Fibroblast of gingiva (primary cell): Measurements from ENCODE around the gene PPM1F.

ENCODE experiments used
- DNase-seq: peaks from one replicate; pipeline ENCODE4 v3.0.0-alpha.2; 2011; ENCODE audit warnings: low read depth

PPM1F gene

DNA sequence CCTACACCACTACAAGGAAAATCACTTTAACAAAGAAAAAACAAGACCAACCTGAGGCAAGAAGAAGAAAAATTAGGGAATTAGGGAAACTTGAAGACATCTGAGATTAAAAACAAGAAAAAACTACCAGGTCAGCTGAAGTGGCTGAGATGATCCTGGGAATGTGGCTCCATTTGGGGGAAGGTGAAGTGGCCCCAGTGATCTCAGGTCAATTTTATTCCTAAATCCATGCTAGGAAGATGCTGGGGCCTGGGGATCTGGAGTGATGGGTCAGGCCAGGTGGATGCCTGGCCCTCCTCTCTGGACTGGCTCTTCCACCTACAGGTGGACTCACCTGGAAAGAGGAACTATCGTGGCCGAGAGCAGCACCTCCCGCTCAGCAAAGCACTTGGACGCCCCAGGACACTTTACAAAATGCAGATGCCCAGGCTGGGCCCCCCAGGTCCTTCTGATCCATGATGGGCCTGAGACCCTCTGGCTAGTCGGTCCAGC is 23.3 kb upstream of the PPM1F start:
- DNase-seq: no peak

DNA sequence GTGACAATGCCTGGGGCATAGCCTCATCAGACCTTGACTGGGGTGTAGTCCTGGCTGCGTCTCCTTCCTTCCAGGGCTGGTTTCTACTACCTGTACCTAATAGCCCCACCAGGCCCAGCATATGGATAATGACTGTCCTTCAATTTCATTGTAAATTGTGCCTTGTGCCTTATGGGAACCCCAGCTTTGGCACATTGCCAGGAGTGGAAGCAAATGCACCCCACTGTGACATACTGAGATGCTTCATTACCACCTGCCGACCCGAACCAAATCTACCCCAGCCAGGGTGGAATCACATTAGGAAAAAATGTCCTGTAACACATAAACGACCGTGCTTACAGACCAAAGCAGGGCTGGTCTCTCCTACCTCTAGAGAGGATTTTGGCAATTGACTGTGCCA is 22.6 kb upstream of the PPM1F start:
- no peak for DNase-seq

- DNase-seq: no peak
These were observed 21.5 kb upstream of the PPM1F start for GRCh38 chr22:21974058-21974649.

DNA sequence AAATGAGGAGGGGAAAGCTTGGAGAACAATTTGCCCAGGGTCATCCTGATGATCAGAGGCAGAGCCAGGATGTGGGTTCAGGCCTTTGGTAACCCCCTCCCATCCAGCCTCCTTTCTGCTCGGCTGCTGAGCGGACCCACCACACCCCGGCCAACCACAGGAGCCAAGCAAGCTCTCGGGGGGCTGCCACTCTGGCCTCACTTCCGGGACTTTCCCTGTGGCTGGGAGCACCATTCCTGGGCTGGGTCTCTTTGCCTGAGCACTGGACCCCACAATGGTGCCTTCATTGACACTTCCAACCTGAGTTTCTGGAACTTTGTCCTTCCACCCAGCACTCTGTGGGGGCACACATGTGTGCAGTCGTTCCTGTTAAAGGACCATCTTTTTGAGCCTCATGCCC is 20.2 kb upstream of the PPM1F start:
- DNase-seq: no peak

DNA sequence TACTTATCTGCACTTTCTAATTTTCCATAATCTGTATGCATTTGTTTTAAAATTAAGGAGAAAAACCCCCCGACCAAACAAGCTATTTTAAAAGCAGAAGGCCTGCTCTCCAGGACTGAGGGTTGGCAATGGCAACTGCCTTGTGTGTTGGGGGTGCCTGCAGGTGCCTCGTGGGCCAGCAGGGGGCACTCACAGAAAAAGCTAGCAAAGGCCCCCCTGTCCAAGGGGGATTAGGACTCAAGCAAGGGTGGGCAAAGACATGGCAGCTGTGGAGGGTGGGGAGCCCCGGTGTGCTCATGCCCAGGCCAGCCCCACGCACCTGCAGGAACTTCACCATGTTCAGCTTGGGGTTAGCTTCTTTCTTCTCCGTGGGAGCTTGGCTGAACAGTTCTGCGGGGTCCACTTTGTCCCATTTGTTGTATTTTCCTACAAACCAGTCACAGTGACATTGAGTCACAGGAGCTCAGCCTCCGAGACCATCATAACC is 19.7 kb upstream of the PPM1F start:
- no peak for DNase-seq

DNA sequence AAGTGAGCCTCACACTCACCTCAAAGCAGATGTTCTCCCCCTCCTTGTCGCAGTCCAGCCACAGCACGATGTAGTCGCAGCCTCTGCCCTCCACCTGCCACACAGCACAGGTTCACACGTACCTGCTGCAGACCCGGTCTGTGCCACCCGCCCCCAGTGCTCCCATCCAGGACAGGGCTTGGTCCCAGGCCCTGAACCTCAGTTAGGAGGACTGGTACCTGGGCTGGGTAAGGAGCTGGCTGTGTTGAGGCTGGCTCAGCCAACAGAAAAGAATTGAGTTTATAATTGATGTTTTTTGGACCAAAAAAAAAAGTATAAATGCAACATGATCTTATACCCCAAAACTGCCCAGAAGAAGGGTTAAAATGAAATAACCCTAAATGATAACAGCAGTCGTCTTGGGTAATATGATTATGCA is 19.2 kb upstream of the PPM1F start:
- no peak for DNase-seq

- DNase-seq: no peak
These were observed 18.4 kb upstream of the PPM1F start for GRCh38 chr22:21970800-21971617.

- no peak for DNase-seq
These were observed 17.6 kb upstream of the PPM1F start for GRCh38 chr22:21970037-21970799.

DNA sequence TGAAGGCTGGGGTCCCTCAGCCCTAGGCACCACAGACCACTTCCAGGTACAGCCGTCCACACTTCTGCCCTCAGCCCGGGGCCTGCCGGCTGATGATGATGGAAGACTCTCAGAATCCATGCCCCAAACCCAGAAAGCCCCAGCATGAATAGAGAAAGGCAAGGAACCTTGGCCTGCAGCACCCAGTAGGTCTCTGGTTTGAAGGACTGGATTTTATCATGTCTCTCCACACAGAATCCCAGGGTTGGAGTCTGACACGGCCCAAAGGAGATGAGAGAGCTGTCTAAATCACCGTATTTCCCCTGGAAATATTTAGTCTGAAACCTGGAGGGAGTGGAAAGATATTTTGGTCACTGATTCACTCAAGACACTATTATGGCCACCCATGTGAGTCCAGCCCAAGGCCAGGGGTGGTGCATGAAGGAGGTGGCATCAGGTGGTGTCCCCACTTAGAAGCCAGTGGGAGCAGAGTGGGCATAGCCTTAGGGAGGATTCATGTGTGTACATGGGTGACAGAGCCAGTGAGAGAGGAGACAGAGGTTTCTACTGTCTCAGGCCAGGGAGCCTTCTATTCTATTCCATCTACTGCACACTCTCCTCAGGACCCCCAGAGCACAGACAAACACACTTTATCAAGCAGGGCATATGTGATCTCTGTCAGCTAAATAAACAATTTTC is 15.9 kb upstream of the PPM1F start:
- DNase-seq: no peak

DNA sequence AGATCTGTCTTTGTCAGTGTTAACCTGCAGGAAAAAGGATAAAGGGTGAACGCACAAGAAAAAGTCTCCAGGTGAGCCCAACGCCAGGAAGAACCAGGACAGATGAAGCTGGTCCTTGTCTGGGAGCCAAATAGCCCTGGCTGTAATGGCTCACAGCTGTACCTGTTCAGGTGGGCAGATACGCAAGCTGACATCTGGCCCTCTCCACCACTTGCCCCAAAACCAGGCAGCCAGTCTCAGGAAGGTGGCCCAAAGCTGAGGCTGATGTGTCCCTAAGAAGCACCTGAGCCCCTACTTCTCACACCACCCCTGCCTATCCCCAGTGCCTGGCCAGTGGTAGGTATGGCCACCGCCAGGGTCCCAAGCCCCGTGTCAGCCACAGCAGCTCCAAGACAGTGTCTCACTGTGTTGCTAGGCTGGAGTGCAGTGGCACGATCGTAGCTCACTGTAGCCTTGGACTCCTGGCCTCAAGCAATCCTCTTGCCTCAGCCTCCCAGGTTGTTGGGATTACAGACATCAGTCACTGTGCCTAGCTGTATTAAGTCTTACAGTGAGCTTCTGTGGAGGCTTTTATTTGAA is 15.1 kb upstream of the PPM1F start:
- no peak for DNase-seq

DNA sequence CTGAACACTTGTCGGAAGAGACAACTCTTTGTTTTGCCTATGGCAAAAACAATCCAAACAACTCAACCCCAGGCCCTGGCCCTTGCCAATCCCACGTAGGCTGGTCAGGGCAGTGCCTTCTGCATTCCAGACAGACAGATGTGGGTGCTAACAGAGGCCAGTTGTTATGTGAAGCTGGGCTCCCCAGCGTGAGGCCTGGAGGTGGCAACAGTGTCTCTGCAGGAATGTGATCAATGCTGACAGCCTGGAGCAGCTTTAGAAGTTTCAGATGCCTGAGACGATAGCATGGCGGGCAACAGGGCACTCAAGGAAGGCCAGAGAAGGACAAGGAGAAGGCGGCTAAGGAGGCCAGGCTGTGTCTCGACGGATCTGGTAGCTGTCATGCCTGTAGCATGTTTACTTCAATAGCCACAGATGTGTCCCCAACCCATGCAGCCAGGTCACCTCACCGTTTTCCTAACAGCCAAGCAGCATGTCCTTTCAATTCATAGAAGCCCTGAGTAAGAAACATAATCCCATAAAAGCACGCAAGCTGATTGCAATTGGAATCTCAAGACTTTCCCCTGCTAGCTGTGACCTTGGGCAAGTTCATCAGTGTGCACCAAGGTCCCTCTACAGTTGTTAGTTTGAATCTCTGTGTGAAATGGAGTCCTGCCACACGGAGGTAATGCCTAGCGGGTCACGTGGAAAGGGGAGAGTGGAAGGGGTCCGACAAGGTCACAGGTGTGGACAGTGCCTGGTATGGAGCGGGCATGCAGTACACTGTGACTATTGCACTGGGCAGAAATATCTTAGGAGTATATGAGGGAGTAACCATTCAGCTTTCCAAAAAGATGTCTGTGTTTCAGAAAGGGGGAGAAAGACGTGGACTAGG is 14.2 kb upstream of the PPM1F start:
- DNase-seq: no peak

GRCh38 chr22:21965762-21966288 is 13.2 kb upstream of the PPM1F start:
- no peak for DNase-seq

DNA sequence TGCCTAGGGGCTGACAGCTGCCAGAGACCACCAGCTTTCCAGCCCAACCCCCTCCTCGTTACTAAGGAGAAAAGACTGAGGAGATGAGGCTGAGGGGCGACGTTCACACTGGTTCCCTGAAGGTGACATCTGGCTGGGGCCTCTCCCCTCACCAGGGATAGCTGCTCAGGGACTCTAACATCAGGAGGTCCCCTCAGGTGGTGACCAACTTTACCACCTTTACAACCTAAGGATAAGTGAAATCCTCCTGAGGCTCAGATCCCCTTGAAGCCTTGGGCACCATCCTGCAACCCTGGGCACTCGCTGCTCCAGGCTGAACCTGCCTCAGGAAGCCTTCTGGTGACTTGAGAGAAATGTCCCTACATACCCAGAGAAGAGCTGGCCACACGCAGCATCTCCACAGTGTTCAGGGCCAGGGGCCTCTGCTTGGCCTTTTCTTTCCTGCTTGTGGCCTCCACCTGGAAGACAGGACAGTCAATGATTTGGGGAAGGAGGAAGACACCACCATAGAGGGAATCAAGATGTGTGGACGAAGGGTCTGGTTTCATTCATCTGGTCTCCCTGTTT is 12.4 kb upstream of the PPM1F start:
- no peak for DNase-seq

GRCh38 chr22:21964234-21964633 is 11.6 kb upstream of the PPM1F start:
- DNase-seq: no peak

- DNase-seq: no peak
These were observed 11.2 kb upstream of the PPM1F start for GRCh38 chr22:21963790-21964211.

- DNase-seq: no peak
These were observed 10.6 kb upstream of the PPM1F start for GRCh38 chr22:21963286-21963685.

DNA sequence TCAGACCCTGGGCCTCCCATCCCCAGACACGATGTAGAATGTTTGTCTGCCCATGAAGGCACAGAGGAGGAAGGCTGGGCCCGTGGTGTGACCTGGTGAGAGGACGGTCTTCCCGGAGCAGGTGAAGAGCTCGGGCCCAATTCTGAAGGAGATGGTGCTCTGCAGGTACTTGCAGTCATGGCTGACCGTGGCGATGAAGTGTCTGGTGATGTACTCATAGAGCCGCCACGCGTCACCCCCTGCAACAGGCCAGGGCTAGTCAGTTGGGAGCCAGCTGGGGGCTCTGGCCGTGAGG is 10.0 kb upstream of the PPM1F start:
- no peak for DNase-seq

- DNase-seq: peak; percentile 43
These were observed 9.4 kb upstream of the PPM1F start for GRCh38 chr22:21961886-21962654.

DNA sequence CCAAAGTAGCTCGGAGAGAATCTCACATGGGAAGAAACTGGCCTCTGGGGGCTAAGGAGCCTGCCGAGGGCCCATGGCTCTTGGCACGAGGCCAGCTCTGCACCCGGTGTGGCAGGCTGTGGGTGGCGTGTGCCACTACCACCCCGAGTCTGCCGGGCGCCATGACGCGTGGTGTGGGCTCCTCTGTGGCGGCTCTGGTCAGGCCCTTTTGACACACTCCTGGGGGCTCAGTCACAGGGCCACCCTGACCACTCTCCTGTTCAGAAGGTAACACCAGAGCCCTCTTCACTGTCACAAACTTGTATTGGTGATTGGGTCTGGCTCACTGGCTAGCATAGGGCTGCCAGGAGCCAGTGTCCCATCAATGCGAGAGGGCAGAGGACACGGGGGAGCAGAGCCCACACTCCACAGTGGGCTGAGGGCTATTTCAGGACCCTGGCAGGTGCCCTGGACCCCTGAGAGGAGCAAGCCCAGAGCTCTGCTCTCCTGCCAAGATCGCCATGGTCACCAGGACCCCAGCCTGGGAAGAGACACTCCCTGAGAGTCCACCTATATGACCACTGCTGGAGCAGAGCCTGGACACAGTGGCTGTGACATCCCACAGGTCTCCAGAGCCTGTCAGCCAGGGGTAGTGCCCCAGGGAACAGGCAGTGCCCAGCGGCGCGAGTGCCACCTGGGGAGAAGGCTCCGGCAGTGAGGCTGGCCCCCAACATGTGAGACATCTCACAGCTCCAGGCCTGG is 8.6 kb upstream of the PPM1F start:
- no peak for DNase-seq
